ENCODE results near the gene IL3.

Gene IL3

DNA sequence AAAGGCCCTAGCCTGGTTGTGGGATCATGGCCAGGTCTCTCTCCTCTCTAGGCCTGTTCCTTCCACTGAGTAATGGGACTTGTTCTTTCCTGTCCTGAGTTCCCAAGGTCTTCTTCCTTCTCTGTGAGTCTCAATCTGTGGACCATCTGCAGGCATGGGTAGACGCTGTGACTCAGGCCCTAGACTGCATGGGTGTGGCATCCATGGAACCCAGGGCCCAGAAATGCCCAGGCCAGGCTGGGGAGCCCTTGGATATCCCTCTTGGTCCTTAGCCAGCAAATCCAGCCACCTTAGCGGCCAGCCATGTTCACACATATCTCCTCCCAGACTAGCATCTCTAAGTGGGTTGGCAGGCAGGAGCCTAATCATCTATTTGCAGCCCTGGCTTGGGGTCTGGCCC lies 46.7 kb upstream of the IL3 start:
- TF ChIP-seq, protein P1, sequence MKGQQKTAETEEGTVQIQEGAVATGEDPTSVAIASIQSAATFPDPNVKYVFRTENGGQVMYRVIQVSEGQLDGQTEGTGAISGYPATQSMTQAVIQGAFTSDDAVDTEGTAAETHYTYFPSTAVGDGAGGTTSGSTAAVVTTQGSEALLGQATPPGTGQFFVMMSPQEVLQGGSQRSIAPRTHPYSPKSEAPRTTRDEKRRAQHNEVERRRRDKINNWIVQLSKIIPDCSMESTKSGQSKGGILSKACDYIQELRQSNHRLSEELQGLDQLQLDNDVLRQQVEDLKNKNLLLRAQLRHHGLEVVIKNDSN (IDR thresholded peaks at IDR 0.05), result no peak
- no peak for TF ChIP-seq EGR1 (IDR thresholded peaks at IDR 0.05)
- TF ChIP-seq NFIC (IDR thresholded peaks at IDR 0.05), result no peak

- TF ChIP-seq EGR1 (IDR thresholded peaks at IDR 0.05), result no peak
- TF ChIP-seq FOXM1 (IDR thresholded peaks at IDR 0.05; ENCODE audit: borderline replicate concordance, low read depth), result no peak
- no peak for TF ChIP-seq CEBPB (IDR thresholded peaks at IDR 0.05)
- TF ChIP-seq NFIC (IDR thresholded peaks at IDR 0.05), result no peak
- no peak for TF ChIP-seq TAF1 (IDR thresholded peaks at IDR 0.05; ENCODE audit: low read depth)
- no peak for TF ChIP-seq TEAD4 (IDR thresholded peaks at IDR 0.05)
- TF ChIP-seq RAD21 (IDR thresholded peaks at IDR 0.05; ENCODE audit: low read depth), result no peak
- no peak for TF ChIP-seq REST (IDR thresholded peaks at IDR 0.05; ENCODE audit: low read depth)
- TF ChIP-seq ZBTB7A (IDR thresholded peaks at IDR 0.05; ENCODE audit: low read depth), result no peak
- no peak for TF ChIP-seq YY1 (IDR thresholded peaks at IDR 0.05; ENCODE audit: low read depth)
- no peak for TF ChIP-seq EP300 (IDR thresholded peaks at IDR 0.05; ENCODE audit: borderline replicate concordance)
- no peak for TF ChIP-seq CREB1 (IDR thresholded peaks at IDR 0.05; ENCODE audit: low read depth)
- TF ChIP-seq, protein P1 (IDR thresholded peaks at IDR 0.05), result no peak
- TF ChIP-seq TCF12 (IDR thresholded peaks at IDR 0.05; ENCODE audit: low read depth), result no peak
Observed at GRCh38 chr5:132016721-132017250, 43.7 kb upstream of the IL3 start.

DNA sequence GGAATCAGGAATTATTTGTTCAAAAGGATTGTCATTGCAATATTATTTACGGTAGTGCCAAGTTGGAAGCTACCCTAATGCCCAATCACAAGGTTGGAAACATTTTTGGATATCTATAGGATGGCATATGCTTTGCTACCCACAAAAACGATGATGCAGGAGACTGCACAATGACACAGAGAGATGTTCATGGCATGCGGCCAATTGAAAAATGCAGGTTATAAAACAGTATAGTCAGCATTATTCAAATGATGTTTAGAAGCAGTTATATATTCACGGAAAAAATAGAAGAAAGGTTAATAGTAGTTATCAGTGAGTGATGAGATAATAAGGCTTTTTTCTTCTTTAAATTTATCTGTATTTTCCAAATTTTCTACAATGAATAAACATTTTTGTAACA lies 43.1 kb upstream of the IL3 start:
- TF ChIP-seq EGR1 (IDR thresholded peaks at IDR 0.05), result no peak
- TF ChIP-seq CREB1 (IDR thresholded peaks at IDR 0.05; ENCODE audit: low read depth), result no peak
- no peak for TF ChIP-seq TEAD4 (IDR thresholded peaks at IDR 0.05)
- no peak for TF ChIP-seq YY1 (IDR thresholded peaks at IDR 0.05; ENCODE audit: low read depth)
- TF ChIP-seq CEBPB (IDR thresholded peaks at IDR 0.05), result no peak
- TF ChIP-seq REST (IDR thresholded peaks at IDR 0.05; ENCODE audit: low read depth), result no peak
- no peak for TF ChIP-seq ZBTB7A (IDR thresholded peaks at IDR 0.05; ENCODE audit: low read depth)
- TF ChIP-seq, protein P1 (IDR thresholded peaks at IDR 0.05), result no peak

GRCh38 chr5:132017738-132018625 lies 42.5 kb upstream of the IL3 start:
- no peak for TF ChIP-seq TCF12 (IDR thresholded peaks at IDR 0.05; ENCODE audit: low read depth)
- no peak for TF ChIP-seq NFIC (IDR thresholded peaks at IDR 0.05)
- TF ChIP-seq MAX (IDR thresholded peaks at IDR 0.05), result no peak
- no peak for TF ChIP-seq CREB1 (IDR thresholded peaks at IDR 0.05; ENCODE audit: low read depth)
- TF ChIP-seq, protein P1 (IDR thresholded peaks at IDR 0.05), result no peak
- no peak for TF ChIP-seq CEBPB (IDR thresholded peaks at IDR 0.05)
- no peak for TF ChIP-seq YY1 (IDR thresholded peaks at IDR 0.05; ENCODE audit: low read depth)
- no peak for TF ChIP-seq RAD21 (IDR thresholded peaks at IDR 0.05; ENCODE audit: low read depth)
- no peak for TF ChIP-seq FOXM1 (IDR thresholded peaks at IDR 0.05; ENCODE audit: borderline replicate concordance, low read depth)
- no peak for TF ChIP-seq REST (IDR thresholded peaks at IDR 0.05; ENCODE audit: low read depth)
- no peak for TF ChIP-seq EGR1 (IDR thresholded peaks at IDR 0.05)
- TF ChIP-seq EP300 (IDR thresholded peaks at IDR 0.05; ENCODE audit: borderline replicate concordance), result no peak
- TF ChIP-seq TAF1 (IDR thresholded peaks at IDR 0.05; ENCODE audit: low read depth), result no peak
- TF ChIP-seq TEAD4 (IDR thresholded peaks at IDR 0.05), result no peak

Data from Ishikawa (cell line).